HepG2 (cell line): ENCODE measurements around the gene SALL2. TPM values are rescaled to one million over a fixed set of nuclear protein-coding genes. Genes with fewer than 3 reads are reported as not detected.

ENCODE experiments used
- CC2D1A ChIP-seq: sonication (generic); formaldehyde crosslinking; IDR thresholded peaks from 2 replicates; pipeline ENCODE4 v1.8.1; 2023; ENCODE audit warnings: mild to moderate bottlenecking, missing genetic modification reagents
- CREB3 ChIP-seq: sonication (generic); formaldehyde crosslinking; IDR thresholded peaks from 2 replicates; pipeline ENCODE4 v1.5.0; 2020; ENCODE audit warnings: missing genetic modification reagents
- FOSL2 ChIP-seq: sonication (generic); formaldehyde crosslinking; IDR thresholded peaks from 2 replicates; pipeline ENCODE4 v1.4.0; 2020; ENCODE audit warnings: missing genetic modification reagents
- GATAD2A ChIP-seq: IDR thresholded peaks from 2 replicates; pipeline ENCODE4 v1.6.1; 2016
- HOXA7 ChIP-seq: sonication (generic); formaldehyde crosslinking; IDR thresholded peaks from 2 replicates; pipeline ENCODE4 v1.8.1; 2022; ENCODE audit warnings: mild to moderate bottlenecking, missing genetic modification reagents, moderate library complexity
- IKZF5 ChIP-seq: IDR thresholded peaks from 2 replicates; pipeline ENCODE4 v1.6.1; 2018; ENCODE audit warnings: missing genetic modification reagents, mild to moderate bottlenecking, missing compliant biosample characterization
- NFIB ChIP-seq: sonication (generic); formaldehyde crosslinking; IDR thresholded peaks from 2 replicates; pipeline ENCODE4 v1.9.0; 2021; ENCODE audit warnings: missing genetic modification reagents, mild to moderate bottlenecking, borderline replicate concordance
- NKX3-1 ChIP-seq: sonication (generic); formaldehyde crosslinking; IDR thresholded peaks from 2 replicates; pipeline ENCODE4 v1.5.0; 2020; ENCODE audit warnings: missing genetic modification reagents
- ONECUT2 ChIP-seq: sonication (generic); formaldehyde crosslinking; IDR thresholded peaks from 2 replicates; pipeline ENCODE4 v1.4.0; 2020; ENCODE audit warnings: missing genetic modification reagents
- PAXIP1 ChIP-seq: sonication (generic); formaldehyde crosslinking; conservative IDR thresholded peaks from 2 replicates; pipeline ENCODE4 v1.4.0; 2020; ENCODE audit warnings: mild to moderate bottlenecking, missing genetic modification reagents, moderate library complexity
- POLR2AphosphoS5 ChIP-seq: IDR thresholded peaks from 2 replicates; pipeline ENCODE4 v1.6.1; 2012; ENCODE audit warnings: low read depth, low read length
- UBTF ChIP-seq: sonication (generic); formaldehyde crosslinking; IDR thresholded peaks from 2 replicates; pipeline ENCODE4 v1.4.0; 2020; ENCODE audit warnings: mild to moderate bottlenecking, missing genetic modification reagents
- ZBTB14 ChIP-seq: sonication (generic); formaldehyde crosslinking; IDR thresholded peaks from 2 replicates; pipeline ENCODE4 v1.4.0; 2020; ENCODE audit warnings: missing genetic modification reagents
- ZNF275 ChIP-seq: sonication (generic); formaldehyde crosslinking; IDR thresholded peaks from 2 replicates; pipeline ENCODE4 v1.8.0; 2022; ENCODE audit warnings: missing genetic modification reagents, mild to moderate bottlenecking, inconsistent platforms, borderline replicate concordance
- ZNF430 ChIP-seq: sonication (generic); formaldehyde crosslinking; IDR thresholded peaks from 2 replicates; pipeline ENCODE4 v1.9.0; 2021; ENCODE audit warnings: mild to moderate bottlenecking, missing genetic modification reagents
- ZNF549 ChIP-seq: sonication (generic); formaldehyde crosslinking; IDR thresholded peaks from 2 replicates; pipeline ENCODE4 v1.5.0; 2020; ENCODE audit warnings: missing genetic modification reagents
- ZNF557 ChIP-seq: sonication (generic); formaldehyde crosslinking; IDR thresholded peaks from 2 replicates; pipeline ENCODE4 v1.4.0; 2020; ENCODE audit warnings: missing genetic modification reagents
- ZNF558 ChIP-seq: sonication (generic); formaldehyde crosslinking; IDR thresholded peaks from 2 replicates; pipeline ENCODE4 v1.9.0; 2022; ENCODE audit warnings: mild to moderate bottlenecking, missing genetic modification reagents, borderline replicate concordance
- ZNF7 ChIP-seq: IDR thresholded peaks from 2 replicates; pipeline ENCODE4 v1.6.1; 2016; ENCODE audit warnings: missing biosample characterization, missing genetic modification reagents
- polyA plus RNA-seq, 8 experiments: library from polyadenylated mRNA; depleted of rRNA in 3 of 8; stranded (reverse) in 7 of 8; unstranded in 1 of 8; fragments of >200 nt; fragmentation: Illumina TruSeq in 4 of 8; extraction: Trizol in 4 of 8; gene quantifications; 2 replicates each; pipeline versions ENCODE4 v1.2.1 to v1.2.3, GENCODE V29; 2011 to 2016; ENCODE audit warnings: low read depth in 4 of 8, missing spikeins in 1 of 8, mixed read lengths in 1 of 8; ENCODE audit not compliant: insufficient read depth in 1 of 8
- total RNA-seq, 5 experiments: library from RNA; depleted of rRNA; stranded (reverse); fragments of >200 nt; fragmentation: Illumina TruSeq; extraction: Trizol; gene quantifications; 2 replicates each; pipeline ENCODE4 v1.2.3, GENCODE V29; 2016; ENCODE audit warnings: low read depth in 1 of 5

Gene SALL2
- total and polyA plus RNA-seq, 2 of the 13 experiments (the other 11 are each of a cell fraction or from before 2014, with no cell fraction given) = 4.9 to 5.8 TPM

- TF ChIP-seq UBTF (no peak; the same call in 1 of the 2 replicates), ZNF430 (CRISPR knock-in tag) (no peak), NKX3-1 (CRISPR knock-in tag) (0 out of 2 replicates have a peak, but pooled peaks have one; percentile 22), CC2D1A (CRISPR knock-in tag) (no peak), ZNF275 (CRISPR knock-in tag) (no peak), NFIB (CRISPR knock-in tag) (no peak), HOXA7 (CRISPR knock-in tag) (no peak), FOSL2 (CRISPR knock-in tag) (no peak), ZBTB14 (CRISPR knock-in tag) (no peak), ZNF549 (CRISPR knock-in tag) (no peak), ONECUT2 (CRISPR knock-in tag) (no peak), IKZF5 (peak; percentile 65; the same call in 1 of the 2 replicates), ZNF557 (no peak; the same call in 1 of the 2 replicates), POLR2AphosphoS5 (no peak), ZNF7 (CRISPR knock-in tag) (no peak), CREB3 (CRISPR knock-in tag) (no peak), GATAD2A (CRISPR knock-in tag) (peak; percentile 77), PAXIP1 (CRISPR knock-in tag) (peak; percentile 82), ZNF558 (CRISPR knock-in tag) (no peak)
These were observed 31.1 kb upstream of the SALL2 start (continued) for GRCh38 chr14:21557084-21557901.
